RWPE2 (cell line): ENCODE data around the gene STRADA.

ENCODE experiments used
- ATAC-seq: fragments of 200-7000 bp; cut with Tn5 transposase; 3 replicates; pipeline ENCODE4 v1.9.1; 2021; ENCODE audit warnings: low read depth
- DNase-seq: peaks from one replicate; pipeline ENCODE4 v3.0.0-alpha.2; 2020; ENCODE audit warnings: low spot score
- H3K27ac ChIP-seq: fragments of 450-650 bp; 2 replicates; pipeline ENCODE4 v1.5.1; 2017; ENCODE audit warnings: mild to moderate bottlenecking; ENCODE audit not compliant: poor library complexity, severe bottlenecking
- H3K27me3 ChIP-seq: fragments of 250-450 bp; sonication (Bioruptor Pico); 2 replicates; pipeline ENCODE4 v1.5.1; 2021; ENCODE audit warnings: mild to moderate bottlenecking, moderate library complexity; ENCODE audit not compliant: insufficient read depth, poor library complexity, severe bottlenecking
- H3K36me3 ChIP-seq: fragments of 250-450 bp; sonication (Bioruptor Pico); 2 replicates; pipeline ENCODE4 v1.5.1; 2020; ENCODE audit warnings: low read depth, mild to moderate bottlenecking, moderate library complexity
- H3K4me1 ChIP-seq: fragments of 250-450 bp; sonication (Bioruptor Pico); 2 replicates; pipeline ENCODE4 v1.5.1; 2021; ENCODE audit warnings: mild to moderate bottlenecking, moderate library complexity; ENCODE audit not compliant: insufficient read depth, poor library complexity, severe bottlenecking
- H3K4me3 ChIP-seq: fragments of 250-450 bp; sonication (Bioruptor Pico); 2 replicates; pipeline ENCODE4 v1.5.1; 2021; ENCODE audit warnings: mild to moderate bottlenecking, moderate library complexity; ENCODE audit not compliant: severe bottlenecking
- H3K9me3 ChIP-seq: fragments of 250-450 bp; sonication (Bioruptor Pico); 2 replicates; pipeline ENCODE4 v1.5.1; 2021; ENCODE audit warnings: mild to moderate bottlenecking, moderate library complexity; ENCODE audit not compliant: severe bottlenecking
- TF ChIP-seq, protein P1 (sequence below): fragments of 450-650 bp; IDR thresholded peaks from one replicate; pipeline ENCODE4 v1.5.1; 2017; ENCODE audit warnings: mild to moderate bottlenecking, moderate library complexity; ENCODE audit not compliant: poor library complexity, severe bottlenecking

STRADA gene

DNA sequence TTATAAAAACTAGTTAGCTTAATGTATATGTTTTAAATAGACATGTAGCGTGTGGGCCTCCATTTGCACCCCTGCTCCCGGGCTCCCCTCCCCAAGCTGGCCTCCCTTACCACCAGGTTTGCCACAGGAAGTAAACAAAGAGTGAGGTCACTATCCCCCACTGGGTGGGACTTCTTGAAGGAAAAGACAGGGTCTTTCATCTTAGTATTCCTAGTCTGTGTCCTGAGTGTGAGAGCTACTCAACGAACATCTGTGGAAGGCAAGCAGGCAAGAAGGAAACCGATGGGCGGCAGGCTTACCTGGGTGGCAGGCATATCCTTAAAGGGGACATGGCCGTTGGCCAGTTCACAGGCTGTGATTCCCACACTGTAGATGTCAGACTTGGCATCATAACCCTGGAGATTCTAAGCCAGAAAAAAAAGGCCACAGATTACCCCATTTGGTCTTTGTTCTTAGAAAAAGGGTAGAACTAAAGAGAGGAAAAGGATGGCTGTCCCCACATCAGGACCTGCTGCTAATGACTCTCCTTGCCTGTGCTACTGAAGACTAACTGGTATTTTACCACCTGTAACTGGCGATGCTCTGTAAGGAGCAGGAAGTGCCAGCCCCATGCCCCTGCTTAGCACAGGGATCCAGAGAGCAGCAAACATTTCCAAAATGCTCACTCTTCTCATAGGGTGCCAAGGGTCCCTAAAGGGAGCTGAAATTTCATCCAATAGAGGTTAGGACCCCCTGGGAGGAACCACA is 35.1 kb downstream of the STRADA start:
- no peaks in the 10 kb centered on the region for H3K4me1 ChIP-seq
- H3K9me3 ChIP-seq: no peaks in the 10 kb centered on the region
- ATAC-seq (no peak), DNase-seq (no peak)
- TF ChIP-seq, protein P1, sequence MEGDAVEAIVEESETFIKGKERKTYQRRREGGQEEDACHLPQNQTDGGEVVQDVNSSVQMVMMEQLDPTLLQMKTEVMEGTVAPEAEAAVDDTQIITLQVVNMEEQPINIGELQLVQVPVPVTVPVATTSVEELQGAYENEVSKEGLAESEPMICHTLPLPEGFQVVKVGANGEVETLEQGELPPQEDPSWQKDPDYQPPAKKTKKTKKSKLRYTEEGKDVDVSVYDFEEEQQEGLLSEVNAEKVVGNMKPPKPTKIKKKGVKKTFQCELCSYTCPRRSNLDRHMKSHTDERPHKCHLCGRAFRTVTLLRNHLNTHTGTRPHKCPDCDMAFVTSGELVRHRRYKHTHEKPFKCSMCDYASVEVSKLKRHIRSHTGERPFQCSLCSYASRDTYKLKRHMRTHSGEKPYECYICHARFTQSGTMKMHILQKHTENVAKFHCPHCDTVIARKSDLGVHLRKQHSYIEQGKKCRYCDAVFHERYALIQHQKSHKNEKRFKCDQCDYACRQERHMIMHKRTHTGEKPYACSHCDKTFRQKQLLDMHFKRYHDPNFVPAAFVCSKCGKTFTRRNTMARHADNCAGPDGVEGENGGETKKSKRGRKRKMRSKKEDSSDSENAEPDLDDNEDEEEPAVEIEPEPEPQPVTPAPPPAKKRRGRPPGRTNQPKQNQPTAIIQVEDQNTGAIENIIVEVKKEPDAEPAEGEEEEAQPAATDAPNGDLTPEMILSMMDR: no peak
- H3K4me3 ChIP-seq: no peak overlapping the region
- H3K27me3 ChIP-seq: no peaks in the 10 kb centered on the region
- H3K27ac ChIP-seq: no peak overlapping the region
- peaks cover 19% of the 10 kb centered on the region for H3K36me3 ChIP-seq

DNA sequence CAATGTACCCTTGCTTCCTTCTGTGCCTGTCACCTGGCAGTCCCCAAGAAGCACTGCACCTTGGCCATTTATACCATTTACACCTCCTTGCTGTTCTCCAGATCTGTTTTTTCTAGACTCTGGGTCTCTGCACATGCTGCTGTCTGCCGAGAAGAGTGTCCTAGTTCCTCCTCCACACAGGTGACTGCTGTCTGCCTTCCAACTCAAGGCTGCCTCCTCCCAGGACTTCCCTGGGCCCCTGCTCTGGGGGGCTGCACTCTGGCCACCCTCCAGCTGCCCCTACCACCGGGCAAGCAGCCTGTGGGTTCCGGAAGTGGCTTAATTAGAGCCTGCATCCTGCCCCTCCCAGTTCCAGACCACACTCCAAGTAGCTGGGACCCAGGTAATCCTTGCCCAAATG is 35.9 kb downstream of the STRADA start:
- no peak overlapping the region for H3K27ac ChIP-seq
- H3K27me3 ChIP-seq: no peaks in the 10 kb centered on the region
- ATAC-seq (no peak), DNase-seq (no peak)
- H3K4me3 ChIP-seq: no peak overlapping the region
- H3K4me1 ChIP-seq: no peaks in the 10 kb centered on the region
- TF ChIP-seq, protein P1: no peak
- peaks cover 14% of the 10 kb centered on the region for H3K36me3 ChIP-seq
- no peaks in the 10 kb centered on the region for H3K9me3 ChIP-seq

DNA sequence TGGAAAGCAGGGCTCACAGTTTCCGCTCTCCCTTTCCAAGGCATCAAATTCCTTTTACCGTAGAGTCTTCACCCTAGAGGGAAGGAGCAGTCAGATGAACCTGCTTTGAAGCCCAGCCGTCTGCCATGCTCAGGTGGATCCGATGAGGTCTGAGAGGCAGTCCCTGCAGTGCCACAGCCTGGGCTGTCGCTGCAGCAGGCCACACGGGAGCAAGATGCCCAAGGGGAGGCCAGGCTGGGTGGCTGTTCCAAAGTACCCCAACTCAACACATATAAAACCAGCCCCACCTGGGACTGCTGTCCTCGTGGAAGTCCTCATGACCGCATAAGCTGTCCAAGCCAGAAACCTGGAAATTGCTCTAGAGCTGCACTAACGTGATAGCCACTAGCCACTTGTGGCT is 36.8 kb downstream of the STRADA start:
- ATAC-seq: no peak
- no peak overlapping the region for H3K4me3 ChIP-seq
- no peak overlapping the region for H3K27ac ChIP-seq
- H3K4me1 ChIP-seq: no peaks in the 10 kb centered on the region
- no peak for DNase-seq
- no peaks in the 10 kb centered on the region for H3K27me3 ChIP-seq
- H3K36me3 ChIP-seq: peaks cover 11% of the 10 kb centered on the region; the same call in 1 of the 2 replicates
- no peaks in the 10 kb centered on the region for H3K9me3 ChIP-seq
- TF ChIP-seq, protein P1: no peak

DNA sequence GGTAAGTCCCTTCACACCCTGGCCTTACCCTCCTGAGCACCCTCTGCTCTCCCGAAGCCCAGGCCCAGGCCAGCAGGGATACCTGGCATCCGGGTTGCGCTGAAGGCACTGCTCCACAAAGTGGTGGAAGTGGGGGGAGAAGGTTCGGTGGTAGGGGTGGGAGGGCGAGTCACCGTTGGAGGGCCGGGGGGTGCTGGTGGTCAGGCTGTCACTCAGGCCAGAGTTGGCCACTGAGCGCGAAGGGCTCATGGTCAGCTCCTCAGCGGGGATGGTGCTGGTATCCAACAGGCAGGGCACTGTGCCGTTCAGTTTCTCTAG is 37.4 kb downstream of the STRADA start:
- Histone ChIP-seq H3K27ac (no peak overlapping the region), H3K9me3 (no peaks in the 10 kb centered on the region), H3K36me3 (peaks cover 5% of the 10 kb centered on the region; the same call in 1 of the 2 replicates), H3K4me3 (no peak overlapping the region), H3K27me3 (no peaks in the 10 kb centered on the region), H3K4me1 (no peaks in the 10 kb centered on the region)
- no peak for DNase-seq
- TF ChIP-seq, protein P1: no peak
- no peak for ATAC-seq

DNA sequence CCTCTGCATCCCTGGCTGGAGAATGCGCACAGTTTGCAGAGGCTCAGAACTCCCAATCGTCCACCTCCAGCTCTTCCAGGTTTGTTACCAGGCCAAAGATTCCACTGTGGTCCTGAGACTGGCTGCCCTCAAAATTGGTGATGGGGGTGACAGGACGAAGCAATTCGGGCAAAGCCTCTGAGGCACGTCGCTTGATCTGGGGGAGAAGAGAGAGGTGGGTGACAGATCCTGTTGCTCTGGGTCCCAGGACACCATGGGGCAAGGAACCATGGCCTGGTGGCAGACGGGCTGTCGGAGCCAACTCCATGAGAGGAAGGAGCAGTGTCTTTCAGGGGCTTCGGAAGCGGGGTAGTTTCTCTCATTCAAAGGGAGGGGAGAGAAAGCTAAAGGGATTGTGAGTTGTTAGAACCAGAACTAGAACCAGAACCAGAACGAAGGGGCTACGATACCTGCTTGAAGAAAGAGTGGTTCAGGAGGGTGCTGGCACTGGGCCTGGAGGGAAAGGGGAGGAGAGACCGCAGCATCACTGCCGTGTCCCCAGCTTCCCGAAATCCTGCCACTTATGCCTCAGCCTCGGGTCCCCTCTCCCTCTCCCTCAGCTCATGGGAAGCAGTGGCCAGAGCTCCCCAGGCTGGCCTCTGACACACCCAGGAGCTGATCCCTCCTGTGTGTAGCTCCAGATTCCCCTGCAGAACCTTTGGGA is 37.9 kb downstream of the STRADA start:
- no peak overlapping the region for H3K4me3 ChIP-seq
- DNase-seq (no peak), ATAC-seq (no peak)
- H3K36me3 ChIP-seq: peaks cover under 1% of the 10 kb centered on the region; the same call in 1 of the 2 replicates
- H3K27me3 ChIP-seq: no peaks in the 10 kb centered on the region
- TF ChIP-seq, protein P1: no peak
- H3K9me3 ChIP-seq: no peaks in the 10 kb centered on the region
- no peaks in the 10 kb centered on the region for H3K4me1 ChIP-seq
- no peak overlapping the region for H3K27ac ChIP-seq
